Cardiac muscle cell (in vitro differentiated cells and primary cell): ENCODE results near the gene TBC1D3B. TPM values are rescaled to one million over a fixed set of nuclear protein-coding genes. Genes with fewer than 3 reads are reported as not detected.
"Not testable (repeated sequence)": the region's sequence is repeated elsewhere in the genome, so short reads cannot be mapped to it uniquely, and the experiment has no call there.

Source experiments
- DNase-seq, 2 donors: peaks; one replicate each; pipeline versions ENCODE4 v3.0.0 to v3.0.0-alpha.2; 2010 to 2017; ENCODE audit warnings: low read depth in 1 of 2, low spot score in 1 of 2
- H3K27ac ChIP-seq: fragments of 200-600 bp; sonication (generic); 2 replicates; pipeline ENCODE4 v1.5.1; 2016
- H3K27me3 ChIP-seq: fragments of 200-600 bp; sonication (generic); 2 replicates; pipeline ENCODE4 v1.6.0; 2016; ENCODE audit warnings: control low read depth
- H3K36me3 ChIP-seq: fragments of 200-600 bp; sonication (generic); 2 replicates; pipeline ENCODE4 v1.5.1; 2016; ENCODE audit warnings: control low read depth
- H3K4me1 ChIP-seq: fragments of 200-600 bp; sonication (generic); 2 replicates; pipeline ENCODE4 v1.8.1; 2017; ENCODE audit warnings: low read depth, mild to moderate bottlenecking, mixed run types
- H3K4me3 ChIP-seq: fragments of 200-600 bp; sonication (generic); 2 replicates; pipeline ENCODE4 v1.5.1; 2016; ENCODE audit warnings: mild to moderate bottlenecking
- H3K9me3 ChIP-seq: fragments of 200-600 bp; sonication (generic); 2 replicates; pipeline ENCODE4 v1.5.1; 2017; ENCODE audit warnings: low read depth, mild to moderate bottlenecking, control low read depth
- polyA plus RNA-seq: library from polyadenylated mRNA; unstranded; fragments of >200 nt; fragmentation: Nextera tagmentation; extraction: Ambion mirVana; gene quantifications from 2 replicates; pipeline ENCODE4 v1.2.1, GENCODE V29; 2016
- total RNA-seq: library from RNA; depleted of rRNA; stranded (reverse); fragments of >200 nt; gene quantifications from 2 replicates; pipeline ENCODE4 v1.2.3, GENCODE V29; 2016
- TF ChIP-seq, protein P1 (sequence below): IDR thresholded peaks from 2 replicates; pipeline ENCODE4 v1.5.1; 2012; ENCODE audit warnings: low read depth, mild to moderate bottlenecking, low read length

The TBC1D3B gene
- total and polyA plus RNA-seq, 2 experiments from 2014 or later: 4.0 to 5.5 TPM

DNA sequence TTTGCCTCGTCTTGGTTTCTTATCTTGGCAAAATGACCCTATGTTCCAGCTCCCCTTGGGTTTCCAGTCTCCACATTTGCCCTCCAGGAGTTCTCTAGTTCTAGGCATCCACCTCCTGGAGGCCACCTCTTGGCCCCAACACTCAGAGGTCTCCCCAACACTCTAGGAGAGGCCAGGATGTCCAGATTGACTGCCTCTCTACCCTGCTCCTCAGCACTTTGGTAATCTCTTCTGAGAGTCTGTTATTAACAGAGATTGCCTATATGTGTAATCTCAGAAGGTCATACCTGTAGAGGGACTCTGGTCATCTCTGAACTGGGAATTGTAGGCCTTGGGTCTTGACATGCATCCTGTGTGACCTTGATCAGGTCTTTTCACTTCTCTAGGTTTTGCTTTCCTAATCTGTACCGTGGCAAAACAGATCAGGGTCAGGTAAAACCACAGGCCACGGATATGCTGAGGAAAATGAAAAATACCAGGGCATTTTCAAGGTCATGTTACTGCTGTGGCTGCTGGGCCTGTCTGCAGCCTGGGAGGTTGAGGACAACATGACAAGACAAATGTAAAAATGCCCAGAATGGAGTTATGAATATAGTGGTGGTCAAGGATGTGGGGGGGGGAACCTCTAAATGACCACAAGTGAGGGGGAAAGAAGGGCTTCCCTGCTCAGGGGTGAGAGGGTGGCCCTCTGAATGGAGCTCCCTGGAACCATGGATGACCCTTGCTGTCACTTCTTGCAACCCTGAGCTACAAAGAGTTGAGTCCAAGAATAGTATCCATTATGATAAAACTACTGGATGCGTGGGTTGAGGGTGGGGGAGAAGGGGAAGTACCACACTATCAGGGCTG lies 29.4 kb upstream of the TBC1D3B start:
- Histone ChIP-seq H3K4me1 (no peaks in the 10 kb centered on the region), H3K27me3 (no peaks in the 10 kb centered on the region), H3K4me3 (no peak overlapping the region), H3K9me3 (no peaks in the 10 kb centered on the region), H3K36me3 (no peaks in the 10 kb centered on the region), H3K27ac (no peak overlapping the region)
- TF ChIP-seq, protein P1, sequence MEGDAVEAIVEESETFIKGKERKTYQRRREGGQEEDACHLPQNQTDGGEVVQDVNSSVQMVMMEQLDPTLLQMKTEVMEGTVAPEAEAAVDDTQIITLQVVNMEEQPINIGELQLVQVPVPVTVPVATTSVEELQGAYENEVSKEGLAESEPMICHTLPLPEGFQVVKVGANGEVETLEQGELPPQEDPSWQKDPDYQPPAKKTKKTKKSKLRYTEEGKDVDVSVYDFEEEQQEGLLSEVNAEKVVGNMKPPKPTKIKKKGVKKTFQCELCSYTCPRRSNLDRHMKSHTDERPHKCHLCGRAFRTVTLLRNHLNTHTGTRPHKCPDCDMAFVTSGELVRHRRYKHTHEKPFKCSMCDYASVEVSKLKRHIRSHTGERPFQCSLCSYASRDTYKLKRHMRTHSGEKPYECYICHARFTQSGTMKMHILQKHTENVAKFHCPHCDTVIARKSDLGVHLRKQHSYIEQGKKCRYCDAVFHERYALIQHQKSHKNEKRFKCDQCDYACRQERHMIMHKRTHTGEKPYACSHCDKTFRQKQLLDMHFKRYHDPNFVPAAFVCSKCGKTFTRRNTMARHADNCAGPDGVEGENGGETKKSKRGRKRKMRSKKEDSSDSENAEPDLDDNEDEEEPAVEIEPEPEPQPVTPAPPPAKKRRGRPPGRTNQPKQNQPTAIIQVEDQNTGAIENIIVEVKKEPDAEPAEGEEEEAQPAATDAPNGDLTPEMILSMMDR: no peak
- no peak for DNase-seq

DNA sequence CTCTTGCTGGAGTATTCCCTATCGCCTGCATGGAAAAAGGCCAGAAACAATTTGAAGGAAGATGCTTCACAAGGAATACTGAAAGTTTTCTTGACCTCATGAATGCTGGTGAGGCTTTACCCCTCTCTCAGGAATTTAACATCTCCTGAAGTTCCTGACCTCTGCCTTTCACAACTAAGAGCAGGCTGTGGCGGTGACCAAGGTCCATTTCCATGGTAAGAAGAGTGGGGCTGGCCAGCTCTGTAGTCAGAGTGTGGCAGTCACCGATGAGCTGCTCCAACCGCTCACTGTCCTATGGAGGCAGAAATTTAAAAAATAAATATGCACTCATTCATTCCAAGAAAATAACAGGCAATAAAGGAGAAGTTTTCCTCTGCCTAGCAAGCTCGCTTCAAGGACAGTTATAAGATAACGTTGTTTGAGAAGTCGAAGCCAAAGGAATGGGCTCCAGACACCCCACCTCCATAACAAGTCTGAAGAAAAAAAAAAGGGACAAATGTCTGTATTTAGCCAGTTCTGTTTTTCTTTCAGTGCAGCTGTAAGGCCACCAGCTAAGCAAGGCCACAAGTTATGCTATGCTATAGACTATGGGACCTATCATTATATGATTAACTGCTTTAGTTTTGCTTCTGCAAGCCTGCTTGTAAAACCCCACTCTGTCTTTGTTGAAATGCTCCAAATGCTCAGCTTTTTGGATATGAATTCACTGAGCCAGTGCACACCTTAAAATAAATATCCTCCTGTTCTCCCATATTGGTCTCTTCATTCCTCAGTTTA lies 28.5 kb upstream of the TBC1D3B start:
- no peak for DNase-seq
- no peaks in the 10 kb centered on the region for H3K36me3 ChIP-seq
- no peaks in the 10 kb centered on the region for H3K27me3 ChIP-seq
- TF ChIP-seq, protein P1: no peak
- H3K9me3 ChIP-seq: no peaks in the 10 kb centered on the region
- H3K27ac ChIP-seq: no peak overlapping the region
- no peaks in the 10 kb centered on the region for H3K4me1 ChIP-seq
- H3K4me3 ChIP-seq: no peak overlapping the region

DNA sequence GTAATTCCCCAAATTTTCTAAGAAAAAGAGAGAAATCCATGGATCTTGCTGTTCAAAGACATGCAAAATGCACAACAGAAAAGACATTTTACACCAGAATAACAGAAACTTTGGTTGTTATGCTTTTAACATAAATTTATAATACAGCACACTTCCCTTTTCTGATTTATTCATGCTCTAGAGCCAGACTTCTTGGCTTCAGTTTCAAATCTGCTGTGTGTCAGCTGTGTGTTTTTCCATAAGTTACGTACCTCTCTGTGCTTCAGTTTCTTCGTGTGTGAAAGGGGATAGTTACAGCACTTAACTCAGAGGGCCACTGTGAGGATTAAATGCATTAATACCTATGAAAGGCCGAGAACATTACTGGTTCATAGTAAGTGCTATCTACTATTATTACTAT lies 26.9 kb upstream of the TBC1D3B start:
- H3K27ac ChIP-seq: no peak overlapping the region
- no peaks in the 10 kb centered on the region for H3K4me1 ChIP-seq
- no peaks in the 10 kb centered on the region for H3K9me3 ChIP-seq
- no peaks in the 10 kb centered on the region for H3K27me3 ChIP-seq
- TF ChIP-seq, protein P1: no peak
- no peak for DNase-seq
- H3K4me3 ChIP-seq: no peak overlapping the region
- no peaks in the 10 kb centered on the region for H3K36me3 ChIP-seq

DNA sequence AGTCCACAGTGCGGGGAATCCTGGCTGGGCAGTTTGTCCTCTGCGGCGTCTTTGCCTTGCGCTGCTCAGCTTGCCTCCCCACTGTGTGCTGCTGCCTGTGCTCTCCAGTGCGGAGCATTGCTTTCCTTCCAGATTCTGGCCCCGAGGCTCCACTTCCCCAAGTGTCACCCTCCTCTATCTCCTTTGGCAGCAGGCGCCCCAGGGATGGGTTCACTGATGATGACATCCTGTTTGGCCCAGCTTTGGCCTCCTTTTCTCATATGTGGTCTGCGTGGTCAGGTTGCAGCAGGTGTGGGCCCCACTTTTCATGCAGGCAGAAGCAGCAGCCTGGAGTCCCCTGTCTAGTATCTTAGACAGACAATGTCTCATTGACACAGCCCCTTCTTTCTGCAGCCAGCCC lies 25.1 kb upstream of the TBC1D3B start:
- not testable (repeated sequence) for H3K27me3 ChIP-seq, H3K9me3 ChIP-seq, H3K36me3 ChIP-seq, H3K4me1 ChIP-seq, H3K27ac ChIP-seq, DNase-seq, H3K4me3 ChIP-seq

DNA sequence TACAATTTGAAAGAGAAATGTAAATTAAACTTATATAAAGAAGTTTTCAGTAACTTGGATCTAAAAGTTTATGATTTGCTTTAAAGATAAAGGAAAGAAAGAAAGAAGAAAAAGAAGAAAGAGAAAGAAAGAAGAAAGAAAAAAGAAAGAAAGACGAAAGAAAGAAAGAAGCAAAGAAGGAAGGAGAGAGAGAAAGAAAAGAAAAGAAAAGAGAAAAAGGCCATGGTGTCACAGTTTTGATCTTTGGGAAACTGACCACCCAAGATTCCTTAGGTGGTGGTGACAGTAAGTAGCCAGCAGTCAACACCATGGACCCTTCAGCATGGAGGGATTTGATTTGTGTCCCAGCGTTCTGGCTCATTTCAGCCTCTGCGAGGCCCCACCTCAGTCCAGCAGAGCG lies 24.7 kb upstream of the TBC1D3B start:
- not testable (repeated sequence) for DNase-seq, H3K9me3 ChIP-seq, H3K4me3 ChIP-seq, H3K27ac ChIP-seq, H3K36me3 ChIP-seq, H3K27me3 ChIP-seq, H3K4me1 ChIP-seq

DNA sequence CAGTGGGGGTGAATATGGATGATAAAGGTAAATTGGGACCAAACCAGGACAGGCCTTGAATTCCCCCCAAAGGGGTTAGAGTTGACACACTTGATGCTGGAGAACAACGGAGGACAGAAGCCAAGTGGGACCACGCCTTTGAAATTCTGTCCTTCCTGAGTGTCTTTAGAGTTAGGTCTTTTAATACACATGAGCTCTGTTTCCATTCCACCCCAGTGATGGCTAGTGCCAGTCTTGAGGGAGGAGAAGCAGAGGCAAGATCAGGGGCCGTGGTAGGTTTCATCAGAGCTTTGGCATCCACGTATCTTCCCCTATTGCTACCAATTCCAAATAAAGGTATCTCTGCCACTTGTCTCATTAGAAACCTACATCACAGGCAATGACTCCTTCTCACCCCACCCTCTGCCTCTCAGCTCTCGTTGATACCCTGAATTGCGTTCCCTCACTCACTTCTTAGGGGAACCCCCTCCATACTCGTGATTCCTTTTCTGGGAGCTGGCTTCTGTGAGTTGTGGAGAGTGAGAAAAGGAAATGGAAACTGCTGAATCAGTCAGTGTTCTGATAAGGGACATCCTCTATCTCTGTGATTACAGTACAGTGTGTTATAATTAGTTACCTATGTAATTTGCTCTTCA lies 22.5 kb upstream of the TBC1D3B start:
- H3K27me3 ChIP-seq: peaks cover 5% of the 10 kb centered on the region
- H3K36me3 ChIP-seq: no peaks in the 10 kb centered on the region
- no peaks in the 10 kb centered on the region for H3K9me3 ChIP-seq
- no peak for DNase-seq
- TF ChIP-seq, protein P1: no peak
- H3K27ac ChIP-seq: no peak overlapping the region
- no peaks in the 10 kb centered on the region for H3K4me1 ChIP-seq
- H3K4me3 ChIP-seq: no peak overlapping the region
